Thyroid gland (tissue), 4 donors: Measurements from ENCODE around the gene TMEM37. TPM values are rescaled to one million over a fixed set of nuclear protein-coding genes. Genes with fewer than 3 reads are reported as not detected.

Source experiments
- DNase-seq, 2 donors: peaks; one replicate each; pipeline ENCODE4 v3.0.0-alpha.2; 2019
- H3K27ac ChIP-seq, 3 donors: fragments of 200-600 bp; sonication (generic); 1 replicate in 2 of 3; 2 replicates in 1 of 3; pipeline ENCODE4 v1.5.1; 2016 to 2019; ENCODE audit warnings: mild to moderate bottlenecking in 1 of 3, moderate library complexity in 1 of 3
- H3K27me3 ChIP-seq: fragments of 200-600 bp; sonication (generic); one replicate; pipeline ENCODE4 v1.5.1; 2019
- H3K36me3 ChIP-seq, 2 donors: fragments of 200-600 bp; sonication (generic); one replicate each; pipeline ENCODE4 v1.5.1; 2016 to 2019
- H3K4me1 ChIP-seq, 2 donors: fragments of 200-600 bp; sonication (generic); one replicate each; pipeline ENCODE4 v1.5.1; 2017 to 2019
- H3K4me3 ChIP-seq, 3 donors: fragments of 200-600 bp; sonication (generic); replicated peaks in 1 of 3; 1 replicate in 2 of 3; 2 replicates in 1 of 3; pipeline ENCODE4 v1.5.1; 2016; ENCODE audit warnings: mild to moderate bottlenecking in 1 of 3
- H3K9me3 ChIP-seq: fragments of 200-600 bp; sonication (generic); one replicate; pipeline ENCODE4 v1.5.1; 2017
- CTCF ChIP-seq, 6 experiments: fragments of 200-600 bp in 3 of 6; fragments of 450-650 bp in 3 of 6; sonication (generic) in 3 of 6; IDR thresholded peaks; one replicate each; pipeline ENCODE4 v1.5.1; 2016 to 2019; ENCODE audit warnings: antibody characterized with exemption in 6 of 6, mild to moderate bottlenecking in 2 of 6, inconsistent platforms in 1 of 6, moderate library complexity in 1 of 6
- POLR2A ChIP-seq, 2 donors: fragments of 450-650 bp; IDR thresholded peaks; one replicate each; pipeline ENCODE4 v1.6.1; 2017; ENCODE audit warnings: antibody characterized with exemption in 2 of 2, mild to moderate bottlenecking in 2 of 2, moderate library complexity in 1 of 2
- WGBS, 2 donors: methylation state at CpG; one replicate each; pipeline ENCODE4 v1.1.5; 2017; 5-methylcytosine and 5-hydroxymethylcytosine counted together
- intact Hi-C: fragments of 100-400 bp; cut with DNase I; formaldehyde crosslinking; loops from one replicate; pipeline ENCODE4 v1.15.1; 2023
- total RNA-seq, 4 donors: library from RNA; depleted of rRNA; stranded (reverse); fragments of >200 nt; gene quantifications; one replicate each; pipeline ENCODE4 v1.2.3, GENCODE V29; 2016

TMEM37 gene
- total RNA-seq, 4 donors from 2014 or later = 34.4 to 50.2 (median 43.1) TPM

GRCh38 chr2:119476301-119477112, 44.9 kb downstream of the TMEM37 start:
- WGBS, 2 donors = 21 to 22% methylated on average over 20 of the region's 20 CpGs
- H3K4me3 ChIP-seq = no peak overlapping the region

DNA sequence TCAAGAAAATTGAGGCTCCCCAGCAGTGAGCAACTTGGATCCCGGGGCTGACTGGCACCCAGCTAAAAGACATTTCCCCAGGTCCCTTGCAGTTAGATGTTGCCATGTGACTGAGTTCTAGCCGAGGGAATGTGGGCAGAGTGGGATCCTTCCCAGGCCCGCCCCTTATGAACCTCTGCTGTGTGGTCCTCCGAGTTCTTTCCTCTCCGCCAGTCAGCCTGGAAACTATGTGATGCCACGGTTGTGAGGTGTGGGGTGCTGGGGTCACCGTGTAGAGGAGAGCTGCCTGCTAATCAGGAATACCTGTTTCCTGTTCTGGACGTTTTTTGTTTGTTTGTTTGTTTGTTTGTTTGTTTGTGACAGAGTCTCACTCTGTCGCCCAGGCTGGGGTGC, 45.5 kb downstream of the TMEM37 start:
- DNase-seq = no peak

More at GRCh38 chr2:119476301-119477112, 44.9 kb downstream of the TMEM37 start:
- no peaks in the 10 kb centered on the region for H3K36me3 ChIP-seq
- no peaks in the 10 kb centered on the region for H3K9me3 ChIP-seq
- TF ChIP-seq POLR2A (IDR thresholded peaks at IDR 0.05) (no peak), CTCF (IDR thresholded peaks at IDR 0.05) (peak; percentile 87 to 97 (median 94))
- intact Hi-C loops = loop anchor here (2.0 kb wide), 1 partner anchor 70 kb away; no protein-coding TSS in a partner anchor
- DNase-seq = peak; percentile 43 to 50
- no peaks in the 10 kb centered on the region for H3K27me3 ChIP-seq
- H3K27ac ChIP-seq = no peak overlapping the region
- H3K4me1 ChIP-seq = peaks cover 0 to 6% of the 10 kb centered on the region in 2 donors

DNA sequence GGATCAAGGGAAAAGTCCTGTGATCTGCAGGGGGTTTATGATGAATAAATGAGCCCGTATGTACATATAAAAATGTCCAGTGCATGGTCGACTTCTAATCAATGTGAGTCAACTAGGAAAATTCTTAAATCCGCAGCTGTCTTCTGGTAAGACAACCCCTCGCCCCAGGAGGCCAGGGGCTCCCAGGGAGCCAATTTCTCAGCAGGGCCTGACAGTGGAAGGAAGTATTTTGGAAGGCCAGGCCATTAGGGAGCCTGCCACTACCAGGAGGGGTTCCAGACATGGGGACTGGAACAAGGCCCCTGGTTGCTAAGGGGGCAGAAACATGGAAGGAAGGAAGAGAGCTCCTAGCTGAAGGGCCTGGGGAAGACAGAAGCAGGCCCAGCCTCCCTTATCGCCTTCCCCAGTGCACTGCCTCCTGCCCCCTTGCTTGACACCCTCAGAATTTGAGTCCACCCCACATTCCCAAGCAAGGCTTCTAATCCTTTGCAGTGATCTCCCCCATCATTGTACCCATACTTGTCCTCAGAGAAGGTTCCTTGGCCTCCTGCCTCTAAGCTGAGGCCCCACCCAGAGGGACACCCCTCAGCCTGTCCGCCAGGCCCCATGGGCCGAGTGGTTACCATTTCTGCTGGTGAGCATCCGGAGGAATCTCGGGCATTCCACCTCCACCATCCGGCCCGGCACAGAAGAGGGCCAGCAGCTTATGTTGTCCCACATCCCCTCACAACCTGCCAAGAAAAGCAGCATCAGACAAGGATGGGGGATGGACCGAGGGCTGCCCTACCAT, 46.7 kb downstream of the TMEM37 start:
- TF ChIP-seq CTCF (IDR thresholded peaks at IDR 0.05) = no peak
- TF ChIP-seq POLR2A (IDR thresholded peaks at IDR 0.05) = no peak
- H3K27ac ChIP-seq = no peak overlapping the region
- intact Hi-C loops = no loop called here
- H3K27me3 ChIP-seq = no peaks in the 10 kb centered on the region
- no peak for DNase-seq
- peaks cover 0 to 6% of the 10 kb centered on the region in 2 donors for H3K4me1 ChIP-seq
- no peaks in the 10 kb centered on the region for H3K36me3 ChIP-seq
- whole genome bisulfite sequencing, 2 donors = 83 to 87% methylated on average over 12 of the region's 12 CpGs
- H3K9me3 ChIP-seq = no peaks in the 10 kb centered on the region
- no peak overlapping the region for H3K4me3 ChIP-seq

More for the DNA sequence above, 45.5 kb downstream of the TMEM37 start:
- H3K9me3 ChIP-seq = no peaks in the 10 kb centered on the region
- no peak overlapping the region for H3K4me3 ChIP-seq
- H3K27ac ChIP-seq = no peak overlapping the region
- no peaks in the 10 kb centered on the region for H3K36me3 ChIP-seq
- H3K4me1 ChIP-seq = peaks cover 0 to 6% of the 10 kb centered on the region in 2 donors
- no peak for TF ChIP-seq CTCF (IDR thresholded peaks at IDR 0.05)
- TF ChIP-seq POLR2A (IDR thresholded peaks at IDR 0.05) = no peak
- no peaks in the 10 kb centered on the region for H3K27me3 ChIP-seq
- WGBS, 2 donors = 73 to 75% methylated on average over 9 of the region's 9 CpGs
- intact Hi-C loops = loop anchor here (2.0 kb wide), 1 partner anchor 70 kb away; no protein-coding TSS in a partner anchor

DNA sequence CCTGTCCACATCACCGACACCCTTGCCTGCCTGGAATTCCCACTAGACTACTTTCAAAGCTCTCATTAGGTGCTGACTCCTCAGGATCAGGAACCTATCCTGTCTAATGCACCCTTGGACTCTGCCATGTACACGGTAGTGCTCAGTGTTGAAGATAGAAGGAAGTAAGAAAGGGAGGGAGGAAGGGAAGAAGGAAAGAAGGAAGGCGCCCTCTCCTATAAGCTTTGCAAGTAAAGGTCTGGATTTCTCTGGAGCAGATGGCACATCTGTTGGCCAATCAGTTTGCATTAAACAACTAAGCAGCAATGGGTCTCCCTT, 47.3 kb downstream of the TMEM37 start:
- DNase-seq = no peak
- intact Hi-C loops = no loop called here
- Histone ChIP-seq H3K27ac (no peak overlapping the region), H3K4me1 (peaks cover 0 to 6% of the 10 kb centered on the region in 2 donors), H3K9me3 (no peaks in the 10 kb centered on the region), H3K27me3 (no peaks in the 10 kb centered on the region), H3K36me3 (no peaks in the 10 kb centered on the region), H3K4me3 (no peak overlapping the region)
- TF ChIP-seq POLR2A (IDR thresholded peaks at IDR 0.05) (no peak), CTCF (IDR thresholded peaks at IDR 0.05) (no peak)
- 90 to 95% methylated on average over 3 of the region's 3 CpGs for WGBS, 2 donors

GRCh38 chr2:119480184-119480583, 48.5 kb downstream of the TMEM37 start:
- 96 to 97% methylated on average over 5 of the region's 5 CpGs for WGBS, 2 donors
- intact Hi-C loops = no loop called here
- Histone ChIP-seq H3K4me1 (peaks cover 0 to 6% of the 10 kb centered on the region in 2 donors), H3K27me3 (no peaks in the 10 kb centered on the region), H3K9me3 (no peaks in the 10 kb centered on the region), H3K4me3 (no peak overlapping the region), H3K27ac (no peak overlapping the region), H3K36me3 (no peaks in the 10 kb centered on the region)
- TF ChIP-seq CTCF (IDR thresholded peaks at IDR 0.05) (no peak), POLR2A (IDR thresholded peaks at IDR 0.05) (no peak)
- no peak for DNase-seq
